DOHH2 (cell line): ENCODE results near the gene TTC28.

ENCODE experiments used
- CTCF ChIP-seq: fragments of 200-600 bp; sonication (generic); IDR thresholded peaks from one replicate; pipeline ENCODE4 v1.5.1; 2014; ENCODE audit warnings: antibody characterized with exemption, mild to moderate bottlenecking, low read depth, low read length; ENCODE audit not compliant: poor library complexity, severe bottlenecking
- EZH2phosphoT487 ChIP-seq: fragments of 200-600 bp; sonication (generic); IDR thresholded peaks from 2 replicates; pipeline ENCODE4 v1.6.1; 2017; ENCODE audit warnings: borderline replicate concordance, mild to moderate bottlenecking, antibody characterized with exemption, low read length, moderate library complexity, mixed read lengths

GRCh38 chr22:28095316-28096095 lies 584.1 kb downstream of the TTC28 start:
- TF ChIP-seq CTCF, result no peak
- no peak for TF ChIP-seq EZH2phosphoT487
